CD4-positive, alpha-beta T cell treated with Interleukin-21 for 1 hour (primary cell): ENCODE data around the gene NFIX.

ENCODE experiments used
- DNase-seq: peaks from one replicate; pipeline ENCODE4 v3.0.0-alpha.2; 2020

Gene NFIX

GRCh38 chr19:13023656-13024055, 28.4 kb downstream of the NFIX start:
- no peak for DNase-seq

- DNase-seq = no peak
Measured at GRCh38 chr19:13024126-13024950, 29.1 kb downstream of the NFIX start.

- DNase-seq = no peak
Measured at GRCh38 chr19:13024951-13025697, 29.8 kb downstream of the NFIX start.

GRCh38 chr19:13025819-13026456, 30.7 kb downstream of the NFIX start:
- no peak for DNase-seq

- no peak for DNase-seq
Measured at GRCh38 chr19:13026462-13027370, 31.4 kb downstream of the NFIX start.

- no peak for DNase-seq
Measured at GRCh38 chr19:13027557-13027956, 32.3 kb downstream of the NFIX start.

GRCh38 chr19:13028027-13028426, 32.8 kb downstream of the NFIX start:
- DNase-seq = no peak

- no peak for DNase-seq
Measured at GRCh38 chr19:13029301-13029880, 34.1 kb downstream of the NFIX start.

- DNase-seq = peak; percentile 8
Measured at GRCh38 chr19:13029893-13030292, 34.6 kb downstream of the NFIX start.

GRCh38 chr19:13031917-13032623, 36.8 kb downstream of the NFIX start:
- DNase-seq = no peak

- DNase-seq = no peak
Measured at GRCh38 chr19:13032837-13033236, 37.6 kb downstream of the NFIX start.

- peak; percentile 16 for DNase-seq
Measured at GRCh38 chr19:13033244-13033643, 38.0 kb downstream of the NFIX start.

- DNase-seq = peak; percentile 41
Measured at GRCh38 chr19:13033819-13034611, 38.7 kb downstream of the NFIX start.

GRCh38 chr19:13034636-13035035, 39.4 kb downstream of the NFIX start:
- DNase-seq = no peak

GRCh38 chr19:13035820-13036365, 40.6 kb downstream of the NFIX start:
- no peak for DNase-seq

GRCh38 chr19:13036366-13036976, 41.2 kb downstream of the NFIX start:
- no peak for DNase-seq

- DNase-seq = no peak
Measured at GRCh38 chr19:13037161-13037560, 41.9 kb downstream of the NFIX start.

GRCh38 chr19:13037731-13038130, 42.5 kb downstream of the NFIX start:
- DNase-seq = no peak

GRCh38 chr19:13038306-13039210, 43.3 kb downstream of the NFIX start:
- no peak for DNase-seq
